ENCODE results near the gene KLK3.

KLK3 gene

GRCh38 chr19:50831026-50831396 is 23.7 kb upstream of the KLK3 start:
- DNase-seq (ENCODE audit: low spot score), result no peak

- no peak for DNase-seq (ENCODE audit: low spot score)
Measured at GRCh38 chr19:50832666-50833065, 22.0 kb upstream of the KLK3 start.

- no peak for DNase-seq (ENCODE audit: low spot score)
Measured at GRCh38 chr19:50833117-50833801, 21.5 kb upstream of the KLK3 start, which contains the start of gene KLK15. TSS of gene KLK15 (minus strand) at chr19:50833574. CDS start at chr19:50831492, 2,082 bp downstream.

GRCh38 chr19:50833802-50834167 is 20.9 kb upstream of the KLK3 start:
- no peak for DNase-seq (ENCODE audit: low spot score)

GRCh38 chr19:50835103-50835784 is 19.5 kb upstream of the KLK3 start:
- DNase-seq (ENCODE audit: low spot score), result no peak

GRCh38 chr19:50835785-50836542 is 18.8 kb upstream of the KLK3 start:
- DNase-seq (ENCODE audit: low spot score), result no peak

- no peak for DNase-seq (ENCODE audit: low spot score)
Measured at GRCh38 chr19:50836543-50837195, 18.0 kb upstream of the KLK3 start.

GRCh38 chr19:50837300-50837699 is 17.4 kb upstream of the KLK3 start:
- no peak for DNase-seq (ENCODE audit: low spot score)

- DNase-seq (ENCODE audit: low spot score), result no peak
Measured at GRCh38 chr19:50838239-50838638, 16.5 kb upstream of the KLK3 start.

- DNase-seq (ENCODE audit: low spot score), result no peak
Measured at GRCh38 chr19:50839712-50840655, 14.7 kb upstream of the KLK3 start.

GRCh38 chr19:50842130-50842529 is 12.6 kb upstream of the KLK3 start:
- no peak for DNase-seq (ENCODE audit: low spot score)

- no peak for DNase-seq (ENCODE audit: low spot score)
Measured at GRCh38 chr19:50843205-50843604, 11.5 kb upstream of the KLK3 start.

GRCh38 chr19:50843701-50844221 is 11.0 kb upstream of the KLK3 start:
- DNase-seq (ENCODE audit: low spot score), result no peak

GRCh38 chr19:50844296-50844935 is 10.3 kb upstream of the KLK3 start:
- DNase-seq (ENCODE audit: low spot score), result no peak

- DNase-seq (ENCODE audit: low spot score), result no peak
Measured at GRCh38 chr19:50850738-50851137, 4.0 kb upstream of the KLK3 start.

GRCh38 chr19:50851620-50852019 is 3.1 kb upstream of the KLK3 start:
- DNase-seq (ENCODE audit: low spot score), result no peak

GRCh38 chr19:50857366-50857765 is 2.7 kb downstream of the KLK3 start:
- DNase-seq (ENCODE audit: low spot score), result no peak

- DNase-seq (ENCODE audit: low spot score), result no peak
Measured at GRCh38 chr19:50858886-50859285, 4.2 kb downstream of the KLK3 start.

GRCh38 chr19:50859849-50860248 is 5.1 kb downstream of the KLK3 start:
- DNase-seq (ENCODE audit: low spot score), result no peak

GRCh38 chr19:50861010-50861409 is 6.3 kb downstream of the KLK3 start:
- no peak for DNase-seq (ENCODE audit: low spot score)
